HG03442 (cell line): ENCODE data around the gene COL4A2.

Source experiments
- ATAC-seq: cut with Tn5 transposase; IDR thresholded peaks from one replicate; pipeline ENCODE4 v1.9.1; 2021; ENCODE audit warnings: mild to moderate bottlenecking, moderate library complexity; ENCODE audit not compliant: unreplicated experiment

COL4A2 gene

DNA sequence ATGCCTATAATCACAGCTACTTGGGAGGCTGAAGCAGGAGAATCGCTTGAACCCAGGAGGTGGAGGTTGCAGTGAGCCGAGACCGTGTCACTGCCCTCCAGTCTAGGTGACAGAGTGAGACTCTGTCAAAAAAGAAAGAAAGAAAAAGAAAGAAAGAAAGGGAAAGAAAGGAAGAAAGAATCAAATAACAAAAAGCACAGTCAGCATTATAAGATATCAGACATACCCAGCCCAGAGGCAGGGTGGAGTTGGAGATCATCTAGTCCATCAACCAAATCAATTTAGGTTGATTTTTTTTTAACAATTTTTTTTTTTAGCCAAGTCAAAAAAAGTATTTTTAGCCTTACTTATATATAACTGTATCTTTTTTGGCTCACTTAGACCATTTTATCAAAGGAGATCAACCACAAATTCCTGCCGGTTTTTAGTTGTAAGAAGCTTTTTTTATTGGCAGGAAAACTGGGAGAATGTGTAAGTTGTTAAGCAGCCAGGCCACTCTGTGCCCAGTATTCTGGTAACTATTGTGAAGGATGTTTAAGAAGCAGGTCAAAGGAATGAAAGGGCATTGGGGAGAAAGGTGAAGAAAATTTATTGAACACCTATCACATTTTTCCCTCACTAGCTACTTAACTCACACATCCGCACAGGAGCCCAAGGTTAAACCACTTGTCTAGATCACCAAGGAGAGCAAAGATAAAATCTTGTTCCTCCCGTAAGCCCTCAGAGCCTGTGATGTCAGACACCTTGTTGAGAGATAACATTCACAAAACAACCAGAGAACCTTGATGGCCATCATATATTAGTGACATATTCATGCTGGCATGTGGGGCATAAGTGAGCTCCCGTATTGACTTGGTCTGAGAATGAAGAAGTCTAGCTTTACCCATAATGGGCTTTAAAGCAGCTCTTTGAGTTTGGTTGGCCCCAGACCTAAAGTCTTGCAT is 91.8 kb downstream of the COL4A2 start:
- no peak for ATAC-seq

DNA sequence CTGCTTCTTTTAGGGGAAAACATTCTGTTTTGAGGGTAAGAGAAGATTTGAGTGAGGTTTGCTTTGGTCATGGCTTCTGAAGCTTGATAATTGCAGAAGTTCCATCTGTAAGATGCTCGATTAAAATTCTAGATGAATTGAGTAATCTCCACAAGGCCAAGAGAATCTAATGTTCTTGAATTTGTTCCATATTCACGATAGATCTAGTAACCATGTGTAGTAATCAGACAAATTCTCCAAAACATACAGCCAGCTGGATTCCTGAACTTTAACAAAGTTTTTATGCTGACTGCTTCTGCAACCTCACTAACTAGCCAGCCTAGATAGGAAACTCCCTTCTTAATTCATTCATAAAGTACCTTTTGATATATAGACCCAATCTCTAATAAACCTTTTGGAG is 92.7 kb downstream of the COL4A2 start:
- ATAC-seq: no peak

DNA sequence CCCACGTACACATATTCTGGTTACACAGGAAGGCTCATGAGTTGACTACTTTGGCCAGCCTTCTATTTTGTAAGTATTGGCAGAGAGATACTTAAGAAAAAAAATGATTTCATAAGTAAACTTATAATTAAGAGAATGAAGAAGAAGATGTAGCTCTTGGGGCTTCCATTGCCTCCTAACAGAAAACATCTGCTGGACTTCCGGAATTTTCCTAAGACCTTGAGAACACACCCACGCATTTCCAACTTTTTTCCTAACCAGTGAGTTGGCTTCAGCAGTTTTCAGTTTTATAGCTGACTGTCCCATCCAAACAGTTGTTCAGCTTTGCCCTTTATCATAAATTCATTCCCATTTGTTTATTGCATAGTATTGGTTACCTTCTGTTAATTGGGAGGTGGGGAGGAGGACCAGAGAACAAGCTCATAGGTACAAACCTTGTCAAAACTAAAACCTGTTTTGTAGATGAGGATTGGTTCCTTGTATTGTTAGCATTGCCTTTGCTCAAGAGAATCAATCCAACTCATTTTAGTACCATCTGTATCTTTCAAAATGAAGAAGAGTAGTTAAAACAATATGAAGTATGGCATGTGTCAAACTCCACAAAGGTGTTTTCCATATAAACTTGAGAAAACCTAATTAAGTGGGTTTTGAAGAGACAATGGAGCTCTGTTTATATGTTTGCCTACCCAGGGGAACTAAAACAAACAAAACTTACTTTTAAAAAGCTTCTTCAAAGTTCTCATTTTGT is 93.9 kb downstream of the COL4A2 start:
- ATAC-seq: no peak

DNA sequence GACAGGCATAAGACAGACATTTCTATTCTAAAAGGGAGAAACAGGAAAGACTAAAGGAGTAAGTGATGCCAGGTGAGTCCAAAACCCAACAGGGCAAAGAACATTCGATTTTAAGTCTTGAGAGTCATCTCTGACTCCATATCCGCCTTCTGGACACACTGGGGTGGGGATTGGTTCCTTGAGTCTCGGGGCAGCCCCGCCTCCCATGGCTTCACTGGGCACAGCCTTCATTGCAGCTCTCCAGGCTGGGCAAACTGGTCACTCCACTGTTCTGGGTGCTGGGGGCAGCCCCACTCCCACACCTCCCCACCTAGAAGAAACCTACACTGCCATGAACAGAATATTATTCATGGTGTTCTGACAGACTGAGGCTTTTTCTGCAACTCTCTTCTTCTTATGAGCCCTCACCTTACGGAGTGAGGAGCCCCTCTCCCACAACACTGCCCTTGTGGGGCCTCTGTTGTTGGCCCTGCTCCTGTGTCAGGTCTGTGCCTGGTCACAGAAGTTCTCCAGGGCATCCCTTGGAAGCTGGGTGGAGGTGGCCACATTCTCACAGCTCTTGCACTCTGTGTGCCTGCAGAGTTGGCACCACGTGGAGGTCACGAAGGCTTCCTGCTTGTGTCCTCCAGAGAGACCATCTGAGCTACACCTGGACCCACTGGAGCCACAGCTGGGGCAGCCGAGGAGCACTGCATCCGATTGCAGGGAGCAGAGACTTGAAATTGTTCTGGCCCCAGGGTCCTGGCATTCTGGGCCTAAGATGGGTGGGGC is 95.4 kb downstream of the COL4A2 start:
- no peak for ATAC-seq

DNA sequence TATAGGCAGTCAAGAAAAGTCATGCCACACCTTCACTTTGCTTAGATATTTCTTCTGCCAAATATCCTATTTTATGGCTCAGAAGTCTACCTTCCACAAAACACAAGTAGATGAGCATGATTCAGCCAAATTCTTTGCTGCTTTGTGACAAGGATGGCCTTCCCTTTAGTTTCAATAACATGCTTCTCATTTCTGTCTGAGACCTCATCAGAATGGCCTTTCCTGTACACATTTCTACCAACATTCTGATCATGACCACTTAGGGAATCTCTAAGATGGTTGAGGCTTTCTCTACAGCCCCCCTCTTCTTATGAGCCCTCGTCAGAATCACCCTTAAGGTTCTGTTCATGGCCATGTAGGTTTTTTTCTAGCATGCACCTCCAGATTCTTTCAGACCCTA is 96.2 kb downstream of the COL4A2 start:
- ATAC-seq: no peak

DNA sequence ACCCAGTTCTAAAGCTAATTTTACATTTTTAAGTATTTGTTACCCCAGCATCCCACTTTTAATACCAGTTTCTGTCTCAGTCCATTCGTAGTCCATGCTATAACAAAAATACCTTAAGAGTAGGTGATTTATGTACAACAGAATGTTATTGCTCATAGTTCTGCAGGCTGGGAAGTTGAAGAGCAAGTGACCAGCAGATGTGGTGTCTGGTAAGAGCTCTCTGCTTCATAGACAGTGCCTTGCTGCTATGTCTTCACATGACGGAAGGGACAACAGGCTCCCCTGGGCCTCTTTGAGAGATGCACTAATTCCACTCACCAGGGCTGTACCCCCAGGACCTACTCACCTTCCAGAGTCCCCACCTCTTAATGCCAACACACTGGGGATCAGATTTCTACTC is 96.6 kb downstream of the COL4A2 start:
- no peak for ATAC-seq

DNA sequence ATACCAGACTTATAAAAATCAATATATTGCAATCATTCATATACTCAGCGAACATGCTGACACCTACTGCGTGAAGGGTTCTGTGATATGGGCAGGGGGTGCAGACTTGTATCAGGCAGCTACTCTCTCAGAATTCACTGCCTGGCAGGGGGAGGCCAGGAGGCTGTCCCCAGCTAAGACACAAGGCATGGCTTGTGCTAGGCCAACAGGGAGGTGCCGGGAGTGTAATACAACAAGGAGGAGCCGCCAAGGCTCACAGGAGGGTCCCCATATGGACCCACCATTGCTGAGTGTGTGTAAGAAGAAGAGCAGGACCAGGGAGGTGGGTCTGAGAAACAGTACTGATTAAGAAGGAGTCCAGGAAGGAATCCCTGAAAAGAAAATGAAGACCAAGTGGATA is 97.2 kb downstream of the COL4A2 start:
- no peak for ATAC-seq

DNA sequence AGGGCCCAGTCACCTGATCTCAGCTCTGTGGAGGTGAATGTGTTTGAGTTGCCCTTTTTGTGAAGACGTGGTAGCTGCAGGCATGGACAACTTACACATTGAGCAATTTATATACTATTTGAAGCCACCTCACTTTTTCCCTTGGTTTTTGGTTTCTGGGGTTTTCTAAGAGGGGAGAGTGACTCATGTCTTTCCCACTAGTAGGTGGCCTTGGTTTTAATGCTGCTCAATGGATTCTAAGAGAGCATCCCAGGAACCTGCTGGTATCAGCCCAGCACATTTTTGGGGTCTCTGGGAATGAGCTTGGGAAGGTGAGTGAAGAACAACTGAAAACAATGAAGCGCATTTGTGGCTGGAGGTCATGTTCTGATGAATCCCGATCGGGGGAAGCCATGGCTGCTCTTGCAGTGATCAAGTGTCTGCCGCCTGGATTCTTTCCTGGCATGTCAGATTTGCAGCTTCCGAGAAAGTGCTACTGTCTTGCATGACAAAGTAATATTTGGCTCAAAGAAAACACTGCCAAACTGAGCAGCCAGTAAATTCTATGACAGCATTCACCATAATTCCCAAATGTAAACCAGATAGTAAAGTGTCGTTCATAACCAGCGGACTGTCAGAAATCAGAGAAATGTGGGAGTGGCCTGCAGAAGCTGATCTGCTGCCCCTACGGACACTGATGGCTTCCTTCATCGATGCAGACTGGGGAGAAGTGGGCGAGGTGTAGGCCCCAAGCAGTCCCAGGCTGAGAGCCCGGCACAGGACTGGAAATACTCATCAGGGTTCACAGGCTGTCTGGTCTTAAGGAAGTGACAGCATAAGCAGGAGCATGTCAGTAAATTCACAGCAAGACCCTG is 98.7 kb downstream of the COL4A2 start:
- no peak for ATAC-seq

DNA sequence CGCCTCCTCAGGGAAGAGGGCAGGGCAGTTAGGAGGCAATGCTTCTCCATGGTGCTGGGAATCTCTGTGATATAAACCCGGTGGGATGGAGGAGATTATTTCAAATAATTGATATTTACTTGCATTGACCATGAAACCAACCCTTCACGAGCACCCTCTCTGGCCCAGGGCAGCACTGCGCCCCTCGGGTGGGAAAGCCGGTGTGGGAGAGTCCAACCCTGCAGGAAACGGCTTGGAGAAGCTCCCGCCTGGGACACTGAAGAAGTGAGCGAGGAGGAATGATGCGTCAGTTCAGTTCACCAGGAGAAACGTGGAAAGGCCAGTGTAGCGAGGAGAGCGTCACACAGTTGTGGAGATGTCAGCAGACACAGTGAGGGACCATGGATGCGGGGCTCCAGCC is 99.9 kb downstream of the COL4A2 start:
- ATAC-seq: no peak

DNA sequence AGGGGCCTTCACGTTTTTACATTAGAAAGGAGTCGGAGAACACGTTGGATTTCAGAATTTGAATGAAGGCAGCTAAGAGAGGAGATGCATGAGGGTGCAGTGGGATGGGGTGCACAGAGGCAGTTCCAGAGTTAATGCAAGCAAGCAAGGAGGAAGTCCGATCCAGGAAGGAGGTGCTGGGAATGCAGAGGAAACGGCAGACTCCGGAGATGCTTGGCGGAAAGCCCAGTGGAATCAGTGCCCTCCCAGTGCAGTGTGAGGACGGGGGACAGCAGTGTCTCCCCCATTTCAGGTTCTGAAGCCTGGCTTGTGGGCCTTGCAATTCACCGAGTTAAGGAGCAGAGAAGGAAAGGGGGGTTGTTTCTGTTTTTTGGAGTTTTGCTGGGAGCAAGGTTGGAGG is 100.4 kb downstream of the COL4A2 start:
- ATAC-seq: no peak

DNA sequence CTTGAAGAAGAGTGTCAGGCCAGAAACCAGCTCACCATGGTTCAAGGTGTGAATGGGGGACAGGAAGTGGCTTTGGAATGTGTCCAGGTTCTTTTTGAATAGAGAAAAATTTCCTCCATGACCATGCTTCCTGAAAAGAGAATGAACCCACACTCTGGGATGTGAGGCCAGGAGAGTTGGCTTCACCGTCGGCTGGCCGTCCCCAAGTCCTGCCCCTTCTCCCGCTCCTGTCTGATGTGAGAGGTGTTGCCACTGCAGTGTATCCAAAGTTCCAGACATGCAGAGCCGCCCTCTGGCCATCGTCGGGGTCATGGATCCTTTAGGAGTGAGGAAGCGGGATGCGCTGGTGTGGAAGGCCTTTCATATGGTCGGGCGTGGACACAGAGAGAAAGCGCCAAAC is 101.2 kb downstream of the COL4A2 start:
- no peak for ATAC-seq

DNA sequence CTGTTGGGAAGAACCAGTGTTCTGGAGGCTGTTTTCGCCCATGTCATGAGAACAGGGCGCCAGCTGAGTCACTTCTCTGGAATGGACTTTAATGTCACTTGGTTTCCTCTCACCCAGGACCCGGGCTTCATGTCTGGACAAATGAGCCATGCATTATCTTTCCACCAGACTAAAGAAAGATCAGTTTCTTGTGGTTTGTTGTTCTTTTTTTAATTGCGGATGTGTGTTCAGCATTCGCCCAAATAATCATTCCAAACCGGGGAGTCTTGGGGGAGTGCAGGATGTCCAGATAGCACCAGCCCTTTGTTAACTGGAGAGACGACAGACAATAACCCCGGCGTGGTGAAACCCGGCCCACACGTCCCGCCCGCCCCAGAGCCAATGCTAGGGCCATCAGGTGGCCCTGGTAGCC is 102.5 kb downstream of the COL4A2 start:
- no peak for ATAC-seq

DNA sequence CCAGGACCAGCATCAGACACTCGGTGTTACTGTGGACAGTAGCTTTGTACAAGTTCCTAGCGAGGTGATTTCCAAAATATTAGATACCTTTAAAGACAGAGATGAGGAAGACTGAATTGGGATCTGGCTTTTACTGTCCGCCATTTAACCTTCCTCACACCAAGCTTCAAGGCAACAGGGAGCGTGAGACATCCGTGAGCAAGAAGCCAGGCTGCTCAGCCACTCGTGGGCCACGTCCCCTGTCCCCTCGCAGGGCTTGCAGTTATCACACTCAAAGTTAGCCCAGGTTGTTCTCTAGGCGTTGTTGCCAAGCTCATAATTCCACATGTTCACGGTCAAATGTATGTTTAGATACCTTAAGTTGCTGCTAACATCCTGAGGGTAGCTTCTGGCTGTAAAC is 102.9 kb downstream of the COL4A2 start:
- ATAC-seq: no peak

DNA sequence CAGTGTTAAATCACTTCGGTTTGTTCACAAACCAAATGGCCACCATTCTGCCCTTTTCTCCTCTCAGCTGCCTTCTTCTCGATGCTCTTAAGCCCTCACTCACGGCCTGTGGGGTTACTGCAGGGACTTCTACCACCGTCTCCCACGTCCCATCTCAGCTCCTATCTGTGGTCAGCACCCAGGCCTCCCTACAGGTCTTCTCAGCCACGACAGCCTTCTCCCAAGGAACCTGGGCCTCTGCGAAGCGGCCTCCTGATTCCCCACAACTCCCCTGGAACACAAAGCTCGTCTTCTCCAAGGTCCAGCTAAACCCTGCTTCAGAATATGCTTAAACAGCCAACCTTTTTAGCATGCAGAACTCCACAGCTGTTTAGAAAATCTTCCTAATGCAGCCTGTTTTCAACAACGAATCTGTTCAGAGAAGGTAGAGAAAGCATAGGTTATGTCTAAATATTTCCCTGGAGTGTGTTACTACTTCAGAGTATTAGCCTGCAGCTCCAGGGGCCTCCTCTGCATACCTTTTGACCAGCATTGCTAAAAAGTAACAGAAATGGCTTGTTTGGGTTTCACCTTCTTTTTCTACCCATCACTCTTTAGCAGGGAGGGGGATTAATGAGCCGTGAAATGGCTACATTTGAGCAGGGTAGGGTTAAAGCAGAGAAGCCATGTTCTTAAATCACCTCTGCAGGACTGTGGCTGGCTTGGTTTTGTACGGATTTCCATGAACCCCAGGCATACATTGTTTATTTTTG is 104.0 kb downstream of the COL4A2 start:
- ATAC-seq: no peak

DNA sequence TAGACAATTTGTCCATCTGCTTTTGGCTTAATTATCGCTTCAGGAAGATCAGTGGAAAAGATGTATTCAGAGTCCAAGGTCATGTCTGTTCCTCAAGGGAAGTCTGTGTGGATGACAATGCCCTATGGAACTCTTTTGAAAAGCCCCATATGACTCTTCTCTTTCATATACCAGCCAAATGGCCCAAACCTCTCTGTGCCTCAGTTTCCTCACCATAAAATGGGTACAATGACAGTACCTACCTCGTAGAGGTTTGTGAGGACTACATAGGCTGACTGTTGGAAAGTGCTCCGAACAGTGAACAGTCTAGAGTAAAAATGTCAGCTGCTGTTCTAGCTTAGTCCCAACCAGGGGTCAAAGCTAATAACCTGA is 104.6 kb downstream of the COL4A2 start:
- peak; percentile 8 for ATAC-seq

DNA sequence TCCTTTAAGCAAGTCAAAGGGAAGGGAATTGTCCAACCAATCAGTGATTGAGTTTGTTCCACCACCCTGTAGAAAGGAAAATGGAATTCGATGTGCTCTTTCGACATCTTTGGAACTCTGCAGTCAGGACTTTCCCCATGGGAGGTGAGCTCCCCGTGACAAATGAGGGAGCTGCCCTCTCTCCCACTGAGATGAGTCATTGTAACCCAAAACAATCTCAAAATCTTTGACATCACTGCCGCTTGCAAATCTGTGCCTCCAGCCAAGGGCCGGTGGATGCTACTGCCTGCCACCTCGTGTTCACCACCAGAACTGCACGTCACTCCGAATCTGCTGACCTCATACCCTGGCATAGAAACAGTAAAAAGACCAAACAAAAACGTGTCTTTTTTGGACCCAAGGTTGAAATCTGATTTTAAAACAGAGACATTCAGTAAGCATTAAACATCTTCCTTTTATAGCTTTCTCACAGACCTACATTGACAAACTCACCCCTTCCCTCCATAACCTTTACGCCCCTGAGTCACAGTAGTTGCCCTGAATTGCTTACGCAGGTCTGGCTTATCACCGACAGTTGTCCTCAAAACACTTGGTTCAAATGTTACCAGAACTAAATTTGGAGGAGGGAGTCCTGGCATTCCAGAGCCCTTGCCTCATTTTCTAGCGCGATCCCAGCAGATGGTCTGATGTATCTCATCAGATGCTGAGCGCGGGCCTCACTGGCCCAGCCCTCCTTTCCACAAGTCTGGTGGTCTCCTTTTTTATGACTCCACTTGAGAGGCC is 105.2 kb downstream of the COL4A2 start:
- ATAC-seq: peak; percentile 89

DNA sequence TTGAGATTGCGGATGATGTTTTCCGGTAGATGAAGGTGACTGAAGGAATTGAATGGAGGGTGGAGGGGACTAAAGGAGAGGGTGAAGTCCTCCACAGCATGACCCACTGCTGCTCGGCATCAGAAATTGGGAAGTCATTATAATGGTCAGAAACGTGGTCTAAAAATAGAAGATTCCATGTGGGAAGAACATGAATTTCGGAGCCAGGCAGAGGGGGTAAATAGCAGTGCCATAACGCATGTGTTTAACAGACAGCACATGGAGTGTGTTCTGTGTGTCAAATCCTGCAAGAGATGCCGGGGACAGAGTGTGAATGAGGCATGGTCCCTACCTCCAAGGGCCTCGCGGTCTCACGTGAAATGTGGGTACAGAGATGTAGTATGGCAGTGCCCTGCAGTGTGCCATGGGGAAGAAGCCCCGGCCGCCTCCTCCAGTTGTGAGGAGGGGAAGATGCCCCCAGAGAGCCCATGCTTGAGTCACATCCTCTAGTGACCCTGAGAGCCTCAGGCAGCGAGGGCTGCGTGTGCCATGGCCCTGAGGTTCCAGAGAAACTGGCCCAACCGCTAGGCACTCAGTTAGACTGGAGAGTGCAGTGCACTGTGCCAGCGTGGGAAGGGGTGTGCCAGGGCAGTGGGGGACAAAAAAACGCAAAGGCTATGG is 106.1 kb downstream of the COL4A2 start:
- no peak for ATAC-seq

DNA sequence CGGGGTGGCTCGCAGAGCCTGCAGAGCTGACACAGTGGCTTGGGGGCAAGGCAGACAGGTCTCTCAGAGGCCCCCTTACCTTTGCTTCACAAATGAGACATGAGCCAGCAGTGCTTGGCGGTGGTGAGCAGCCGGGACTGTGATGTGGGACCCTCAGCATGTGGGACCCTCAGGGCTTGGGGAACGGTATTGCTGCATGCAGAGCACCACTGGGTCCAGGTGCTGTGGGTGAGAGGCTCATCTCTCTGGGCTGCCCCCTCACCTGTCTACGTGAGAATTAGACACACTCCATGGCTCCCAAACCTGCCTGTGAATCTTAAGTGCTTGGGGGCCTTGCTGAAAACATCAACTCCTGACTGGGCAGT is 106.6 kb downstream of the COL4A2 start:
- ATAC-seq: no peak

DNA sequence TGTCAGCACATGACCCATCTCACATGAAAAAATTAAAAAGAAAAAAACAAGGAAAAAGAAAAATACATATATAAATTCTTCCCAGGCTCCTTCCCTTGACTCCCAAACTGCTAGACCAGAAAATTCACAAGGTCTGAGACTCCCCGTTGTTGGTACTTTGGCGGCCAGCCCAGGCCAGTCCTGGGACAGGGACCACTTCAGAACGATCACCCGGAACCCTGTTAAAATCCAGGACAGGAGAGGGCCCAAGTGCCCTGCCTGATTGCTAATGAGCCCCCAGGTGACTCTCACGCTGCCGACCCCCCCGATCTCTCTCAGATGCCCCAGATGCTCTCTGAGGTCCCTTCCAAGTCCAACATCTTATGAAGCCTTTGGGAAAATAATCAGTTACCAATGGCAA is 107.2 kb downstream of the COL4A2 start:
- no peak for ATAC-seq
